Tibial nerve (tissue), 4 donors: ENCODE data around the gene CST6. TPM values are rescaled to one million over a fixed set of nuclear protein-coding genes. Genes with fewer than 3 reads are reported as not detected.

Experiments
- DNase-seq, 2 donors: peaks; one replicate each; pipeline ENCODE4 v3.0.0-alpha.2; 2019; ENCODE audit warnings: low spot score in 2 of 2
- H3K27ac ChIP-seq, 4 donors: fragments of 200-600 bp; sonication (generic) in 3 of 4; one replicate each; pipeline ENCODE4 v1.5.1; 2017 to 2019; ENCODE audit warnings: mild to moderate bottlenecking in 1 of 4
- H3K27me3 ChIP-seq, 2 donors: fragments of 200-600 bp; sonication (generic) in 1 of 2; one replicate each; pipeline versions ENCODE4 v1.5.1 to v1.6.0; 2017 to 2019
- H3K36me3 ChIP-seq, 3 donors: fragments of 200-600 bp; sonication (generic); one replicate each; pipeline ENCODE4 v1.5.1; 2018 to 2019
- H3K4me1 ChIP-seq, 4 donors: fragments of 200-600 bp; sonication (generic) in 3 of 4; one replicate each; pipeline ENCODE4 v1.5.1; 2017 to 2019
- H3K4me3 ChIP-seq, 4 donors: fragments of 200-600 bp; sonication (generic) in 3 of 4; one replicate each; pipeline ENCODE4 v1.5.1; 2017 to 2019; ENCODE audit warnings: mild to moderate bottlenecking in 1 of 4, moderate library complexity in 1 of 4
- H3K9me3 ChIP-seq, 4 donors: fragments of 200-600 bp; sonication (generic) in 3 of 4; one replicate each; pipeline ENCODE4 v1.5.1; 2017 to 2019
- EP300 ChIP-seq, 2 donors: sonication (generic); formaldehyde crosslinking; IDR thresholded peaks; one replicate each; pipeline ENCODE4 v1.6.1; 2017; ENCODE audit warnings: antibody characterized with exemption in 2 of 2, mild to moderate bottlenecking in 1 of 2
- POLR2A ChIP-seq, 2 donors: fragments of 450-650 bp; IDR thresholded peaks; one replicate each; pipeline ENCODE4 v1.6.1; 2017; ENCODE audit warnings: antibody characterized with exemption in 2 of 2, mild to moderate bottlenecking in 2 of 2, moderate library complexity in 2 of 2
- WGBS, 2 donors: methylation state at CpG; one replicate each; pipeline ENCODE4 v1.1.5; 2018; 5-methylcytosine and 5-hydroxymethylcytosine counted together
- total RNA-seq, 4 donors: library from RNA; depleted of rRNA; stranded (reverse); fragments of >200 nt; gene quantifications; one replicate each; pipeline ENCODE4 v1.1.0, GENCODE V29; 2016
- TF ChIP-seq, protein P1 (sequence below), 5 experiments: fragments of 200-600 bp in 3 of 5; fragments of 450-650 bp in 2 of 5; sonication (generic) in 3 of 5; IDR thresholded peaks; one replicate each; pipeline ENCODE4 v1.5.1; 2016 to 2019; ENCODE audit warnings: antibody characterized with exemption in 5 of 5, mild to moderate bottlenecking in 3 of 5, moderate library complexity in 2 of 5

Gene CST6
- total RNA-seq, 4 donors from 2014 or later, result 1.2 TPM; not detected in 3

DNA sequence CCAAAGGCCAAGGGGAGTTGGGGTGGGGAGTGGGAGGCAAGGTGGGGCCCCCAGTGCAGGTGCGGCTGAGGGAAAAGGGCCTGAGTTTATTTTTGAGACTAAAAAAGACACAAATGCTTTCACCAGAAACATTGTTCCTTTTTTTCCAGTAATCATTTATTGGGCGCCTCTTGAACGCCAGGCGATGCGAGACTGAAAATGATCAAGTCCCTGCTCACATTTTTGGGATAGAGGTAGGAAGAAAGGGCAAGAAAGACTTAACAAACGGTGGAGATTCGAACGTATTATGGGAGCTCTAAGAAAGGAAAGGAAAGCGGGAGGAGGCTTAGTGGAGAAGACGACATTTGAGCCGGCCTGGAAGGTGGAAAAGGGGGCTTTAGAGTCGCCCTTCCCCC, 39.6 kb downstream of the CST6 start:
- 7 to 13% methylated on average over 12 of the region's 12 CpGs for WGBS, 2 donors
- peak overlapping the region; percentile 85 to 95 (median 92) for H3K27ac ChIP-seq
- H3K4me1 ChIP-seq, result peaks cover 0 to 55% (median 16%) of the 10 kb centered on the region in 4 donors
- H3K36me3 ChIP-seq, result peaks cover 0 to 28% (median 4%) of the 10 kb centered on the region in 3 donors
- H3K9me3 ChIP-seq, result no peaks in the 10 kb centered on the region
- no peak for TF ChIP-seq POLR2A (IDR thresholded peaks at IDR 0.05)
- TF ChIP-seq, protein P1, sequence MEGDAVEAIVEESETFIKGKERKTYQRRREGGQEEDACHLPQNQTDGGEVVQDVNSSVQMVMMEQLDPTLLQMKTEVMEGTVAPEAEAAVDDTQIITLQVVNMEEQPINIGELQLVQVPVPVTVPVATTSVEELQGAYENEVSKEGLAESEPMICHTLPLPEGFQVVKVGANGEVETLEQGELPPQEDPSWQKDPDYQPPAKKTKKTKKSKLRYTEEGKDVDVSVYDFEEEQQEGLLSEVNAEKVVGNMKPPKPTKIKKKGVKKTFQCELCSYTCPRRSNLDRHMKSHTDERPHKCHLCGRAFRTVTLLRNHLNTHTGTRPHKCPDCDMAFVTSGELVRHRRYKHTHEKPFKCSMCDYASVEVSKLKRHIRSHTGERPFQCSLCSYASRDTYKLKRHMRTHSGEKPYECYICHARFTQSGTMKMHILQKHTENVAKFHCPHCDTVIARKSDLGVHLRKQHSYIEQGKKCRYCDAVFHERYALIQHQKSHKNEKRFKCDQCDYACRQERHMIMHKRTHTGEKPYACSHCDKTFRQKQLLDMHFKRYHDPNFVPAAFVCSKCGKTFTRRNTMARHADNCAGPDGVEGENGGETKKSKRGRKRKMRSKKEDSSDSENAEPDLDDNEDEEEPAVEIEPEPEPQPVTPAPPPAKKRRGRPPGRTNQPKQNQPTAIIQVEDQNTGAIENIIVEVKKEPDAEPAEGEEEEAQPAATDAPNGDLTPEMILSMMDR (IDR thresholded peaks at IDR 0.05), result no peak
- TF ChIP-seq EP300 (IDR thresholded peaks at IDR 0.05), result no peak
- no peak for DNase-seq
- peaks cover 0 to 22% of the 10 kb centered on the region in 2 donors for H3K27me3 ChIP-seq
- H3K4me3 ChIP-seq, result peak overlapping the region; percentile 72 to 94 (median 88)

DNA sequence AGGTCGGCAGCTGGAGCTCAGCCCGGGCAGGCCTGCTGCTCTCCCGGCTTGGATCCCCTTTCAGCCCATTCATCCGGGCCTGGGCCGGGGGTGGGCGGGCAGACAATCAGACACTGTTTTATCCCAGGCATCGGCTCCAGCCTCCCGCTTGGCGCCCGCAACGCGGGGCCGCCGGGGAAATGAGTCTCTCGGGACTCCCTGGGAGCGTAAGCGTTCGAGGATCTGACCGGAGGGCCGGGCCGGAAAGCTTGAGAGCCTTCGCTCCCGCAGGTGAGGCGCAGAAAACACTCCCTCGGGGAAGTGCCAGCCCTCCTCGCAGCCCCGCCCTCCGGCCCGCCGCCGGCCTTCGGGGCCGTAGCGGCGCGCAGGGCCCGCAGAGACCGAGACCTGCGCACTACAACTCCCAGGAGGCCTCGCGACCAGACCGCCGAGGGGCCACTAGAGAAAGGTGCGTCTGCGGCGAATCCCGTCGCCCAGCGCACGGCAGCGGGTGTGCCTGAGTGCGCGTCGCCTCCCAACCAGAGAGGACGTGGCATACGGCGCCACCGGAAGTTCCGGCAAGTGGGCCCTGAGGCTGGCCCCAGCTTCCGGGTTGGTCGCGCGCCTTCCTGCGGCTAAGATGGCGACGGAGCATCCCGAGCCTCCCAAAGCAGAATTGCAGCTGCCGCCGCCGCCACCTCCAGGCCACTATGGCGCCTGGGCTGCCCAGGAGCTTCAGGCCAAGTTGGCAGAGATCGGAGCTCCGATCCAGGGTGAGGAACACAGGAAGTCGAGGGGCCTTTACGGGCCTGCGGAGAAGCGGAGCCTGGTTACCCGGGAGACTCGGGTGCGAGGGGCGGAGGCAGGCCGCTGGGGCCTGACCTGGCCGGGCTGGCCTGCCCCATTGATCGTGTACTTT, 40.2 kb downstream of the CST6 start, which contains the start of gene SF3B2:
SF3B2 (plus strand) TSS at position 599 of the 898 bp plus-strand sequence; CDS start at position 620, 21 bp downstream.
- H3K9me3 ChIP-seq, result no peaks in the 10 kb centered on the region
- peaks cover 0 to 35% (median 11%) of the 10 kb centered on the region in 3 donors for H3K36me3 ChIP-seq
- H3K4me1 ChIP-seq, result peaks cover 0 to 55% (median 16%) of the 10 kb centered on the region in 4 donors
- H3K27ac ChIP-seq, result peak within 1 kb of the TSS; percentile 85 to 95 (median 92)
- DNase-seq, result peak; percentile 89 to 91
- TF ChIP-seq, protein P1 (IDR thresholded peaks at IDR 0.05), result peak in 1 of 5 experiments; percentile 45
- TF ChIP-seq EP300 (IDR thresholded peaks at IDR 0.05) (peak; percentile 94 to 95), POLR2A (IDR thresholded peaks at IDR 0.05) (peak; percentile 45 to 71)
- 0 to 1% methylated on average over 27 to 37 of the region's 84 CpGs for WGBS, 2 donors
- H3K27me3 ChIP-seq, result peaks cover 0 to 19% of the 10 kb centered on the region in 2 donors
- H3K4me3 ChIP-seq, result peak within 1 kb of the TSS; percentile 85 to 98 (median 92)

DNA sequence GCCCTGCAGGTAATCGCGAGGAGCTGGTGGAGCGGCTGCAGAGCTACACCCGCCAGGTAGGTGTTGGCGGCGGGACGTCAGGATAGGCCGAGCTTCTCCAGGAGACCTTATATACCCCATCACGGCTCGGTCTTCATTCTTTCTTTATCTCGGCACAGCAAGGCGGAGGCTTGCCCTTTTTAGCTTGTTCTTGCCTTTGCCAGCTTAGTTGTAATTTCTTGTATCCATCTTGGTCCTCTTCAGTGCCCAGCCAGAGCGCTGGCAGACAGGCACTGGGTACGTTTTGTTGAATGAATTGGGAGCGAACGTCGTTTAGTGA, 40.8 kb downstream of the CST6 start:
- peaks cover 0 to 19% of the 10 kb centered on the region in 2 donors for H3K27me3 ChIP-seq
- H3K4me1 ChIP-seq, result peaks cover 0 to 55% (median 16%) of the 10 kb centered on the region in 4 donors
- peak overlapping the region; percentile 85 to 98 (median 92) for H3K4me3 ChIP-seq
- H3K36me3 ChIP-seq, result peaks cover 0 to 41% (median 17%) of the 10 kb centered on the region in 3 donors
- TF ChIP-seq POLR2A (IDR thresholded peaks at IDR 0.05), result no peak
- TF ChIP-seq EP300 (IDR thresholded peaks at IDR 0.05), result no peak
- TF ChIP-seq, protein P1 (IDR thresholded peaks at IDR 0.05), result no peak
- WGBS, 2 donors, result 1 to 2% methylated on average over 14 to 17 of the region's 17 CpGs
- H3K9me3 ChIP-seq, result no peaks in the 10 kb centered on the region
- H3K27ac ChIP-seq, result peak overlapping the region; percentile 85 to 95 (median 92)
- DNase-seq, result no peak

DNA sequence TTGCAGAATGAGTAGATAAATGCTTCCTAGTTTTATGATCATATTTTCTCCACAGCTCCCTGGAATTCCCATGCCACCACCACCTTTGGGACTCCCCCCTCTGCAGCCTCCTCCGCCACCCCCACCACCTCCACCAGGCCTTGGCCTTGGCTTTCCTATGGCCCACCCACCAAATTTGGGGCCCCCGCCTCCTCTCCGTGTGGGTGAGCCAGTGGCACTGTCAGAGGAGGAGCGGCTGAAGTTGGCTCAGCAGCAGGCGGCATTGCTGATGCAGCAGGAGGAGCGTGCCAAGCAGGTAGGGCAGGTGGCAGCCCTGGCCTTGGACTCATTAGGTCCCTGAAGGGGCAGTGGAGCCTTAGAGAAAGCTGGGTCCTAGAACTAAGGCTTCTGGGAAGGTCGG, 43.2 kb downstream of the CST6 start:
- Histone ChIP-seq H3K4me3 (no peak overlapping the region), H3K27me3 (no peaks in the 10 kb centered on the region), H3K27ac (no peak overlapping the region), H3K4me1 (peaks cover 0 to 47% (median 13%) of the 10 kb centered on the region in 4 donors), H3K9me3 (no peaks in the 10 kb centered on the region), H3K36me3 (peaks cover 5 to 65% (median 38%) of the 10 kb centered on the region in 3 donors)
- WGBS, 2 donors, result 90 to 96% methylated on average over 7 of the region's 7 CpGs
- DNase-seq, result no peak
- TF ChIP-seq, protein P1 (IDR thresholded peaks at IDR 0.05), result no peak
- TF ChIP-seq POLR2A (IDR thresholded peaks at IDR 0.05) (no peak), EP300 (IDR thresholded peaks at IDR 0.05) (no peak)

DNA sequence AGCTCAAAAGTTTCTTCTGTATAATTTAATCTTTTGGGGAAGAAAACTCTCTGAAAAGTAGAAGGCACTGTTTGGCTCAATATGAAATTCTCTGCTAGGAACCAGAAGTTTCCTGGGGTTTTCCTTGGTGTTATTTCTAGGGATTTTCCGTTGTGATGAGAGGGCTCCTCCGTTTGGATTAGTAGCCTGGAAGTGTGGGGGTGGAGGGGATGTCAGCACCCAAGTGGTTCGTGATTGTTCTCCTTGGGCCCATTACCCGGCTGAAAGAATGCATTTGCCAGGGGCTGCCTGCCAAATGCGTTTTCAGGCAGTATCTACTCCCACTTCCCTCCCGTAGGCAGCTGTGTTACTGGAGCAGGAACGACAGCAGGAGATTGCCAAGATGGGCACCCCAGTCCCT, 44.7 kb downstream of the CST6 start:
- Histone ChIP-seq H3K4me1 (peaks cover 0 to 37% (median 10%) of the 10 kb centered on the region in 4 donors), H3K27me3 (no peaks in the 10 kb centered on the region), H3K36me3 (peaks cover 5 to 80% (median 49%) of the 10 kb centered on the region in 3 donors), H3K27ac (no peak overlapping the region), H3K9me3 (no peaks in the 10 kb centered on the region), H3K4me3 (no peak overlapping the region)
- 34 to 44% methylated on average over 7 of the region's 7 CpGs for WGBS, 2 donors
- DNase-seq, result no peak
- no peak for TF ChIP-seq POLR2A (IDR thresholded peaks at IDR 0.05)
- no peak for TF ChIP-seq EP300 (IDR thresholded peaks at IDR 0.05)
- TF ChIP-seq, protein P1 (IDR thresholded peaks at IDR 0.05), result no peak
